ENCODE data around the gene PLK1. TPM values are rescaled to one million over a fixed set of nuclear protein-coding genes. Genes with fewer than 3 reads are reported as not detected.
A peak's percentile ranks its signal among the peaks of the same experiment; 100 is the strongest.

Gene PLK1
- total RNA-seq, 2 donors from 2014 or later, result 76.7 to 118 TPM

- no peak overlapping the region for H3K27ac ChIP-seq (ENCODE audit: low read depth, low read length)
- TF ChIP-seq, protein P1, sequence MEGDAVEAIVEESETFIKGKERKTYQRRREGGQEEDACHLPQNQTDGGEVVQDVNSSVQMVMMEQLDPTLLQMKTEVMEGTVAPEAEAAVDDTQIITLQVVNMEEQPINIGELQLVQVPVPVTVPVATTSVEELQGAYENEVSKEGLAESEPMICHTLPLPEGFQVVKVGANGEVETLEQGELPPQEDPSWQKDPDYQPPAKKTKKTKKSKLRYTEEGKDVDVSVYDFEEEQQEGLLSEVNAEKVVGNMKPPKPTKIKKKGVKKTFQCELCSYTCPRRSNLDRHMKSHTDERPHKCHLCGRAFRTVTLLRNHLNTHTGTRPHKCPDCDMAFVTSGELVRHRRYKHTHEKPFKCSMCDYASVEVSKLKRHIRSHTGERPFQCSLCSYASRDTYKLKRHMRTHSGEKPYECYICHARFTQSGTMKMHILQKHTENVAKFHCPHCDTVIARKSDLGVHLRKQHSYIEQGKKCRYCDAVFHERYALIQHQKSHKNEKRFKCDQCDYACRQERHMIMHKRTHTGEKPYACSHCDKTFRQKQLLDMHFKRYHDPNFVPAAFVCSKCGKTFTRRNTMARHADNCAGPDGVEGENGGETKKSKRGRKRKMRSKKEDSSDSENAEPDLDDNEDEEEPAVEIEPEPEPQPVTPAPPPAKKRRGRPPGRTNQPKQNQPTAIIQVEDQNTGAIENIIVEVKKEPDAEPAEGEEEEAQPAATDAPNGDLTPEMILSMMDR (conservative IDR thresholded peaks at IDR 0.05), result no peak
- WGBS, 2 experiments (ENCODE audit: insufficient coverage in 1 of 2, insufficient read length in 1 of 2), result 87 to 95% methylated on average over 4 of the region's 4 CpGs
- Mint-ChIP-seq H3K9me3 (no peaks in the 10 kb centered on the region), H3K27ac (peak overlapping the region; percentile 66), H3K4me3 (peak overlapping the region; percentile 57), H3K36me3 (ENCODE audit: low read depth) (peaks cover 23% of the 10 kb centered on the region), H3K4me1 (peaks cover 9% of the 10 kb centered on the region), H3K27me3 (ENCODE audit: insufficient read depth) (peaks cover 1% of the 10 kb centered on the region)
- H3K4me3 ChIP-seq (ENCODE audit: low read length), result peak overlapping the region; percentile 64
- no peaks in the 10 kb centered on the region for H3K4me1 ChIP-seq (ENCODE audit: control insufficient read depth, insufficient read depth, low read length)
- no peak overlapping the region for H3K9ac ChIP-seq (ENCODE audit: extremely low read depth, low read length, poor library complexity, severe bottlenecking)
- H3K36me3 ChIP-seq (ENCODE audit: control insufficient read depth, insufficient read depth, low read length), result peaks cover 25% of the 10 kb centered on the region
- no peaks in the 10 kb centered on the region for H3K9me3 ChIP-seq (ENCODE audit: control insufficient read depth, low read length)
- no peak for DNase-seq
- H3K27me3 ChIP-seq (ENCODE audit: control insufficient read depth, insufficient read depth, low read length, poor library complexity, severe bottlenecking), result no peaks in the 10 kb centered on the region
These were observed 15.6 kb downstream of the PLK1 start for GRCh38 chr16:23694265-23694643.

DNA sequence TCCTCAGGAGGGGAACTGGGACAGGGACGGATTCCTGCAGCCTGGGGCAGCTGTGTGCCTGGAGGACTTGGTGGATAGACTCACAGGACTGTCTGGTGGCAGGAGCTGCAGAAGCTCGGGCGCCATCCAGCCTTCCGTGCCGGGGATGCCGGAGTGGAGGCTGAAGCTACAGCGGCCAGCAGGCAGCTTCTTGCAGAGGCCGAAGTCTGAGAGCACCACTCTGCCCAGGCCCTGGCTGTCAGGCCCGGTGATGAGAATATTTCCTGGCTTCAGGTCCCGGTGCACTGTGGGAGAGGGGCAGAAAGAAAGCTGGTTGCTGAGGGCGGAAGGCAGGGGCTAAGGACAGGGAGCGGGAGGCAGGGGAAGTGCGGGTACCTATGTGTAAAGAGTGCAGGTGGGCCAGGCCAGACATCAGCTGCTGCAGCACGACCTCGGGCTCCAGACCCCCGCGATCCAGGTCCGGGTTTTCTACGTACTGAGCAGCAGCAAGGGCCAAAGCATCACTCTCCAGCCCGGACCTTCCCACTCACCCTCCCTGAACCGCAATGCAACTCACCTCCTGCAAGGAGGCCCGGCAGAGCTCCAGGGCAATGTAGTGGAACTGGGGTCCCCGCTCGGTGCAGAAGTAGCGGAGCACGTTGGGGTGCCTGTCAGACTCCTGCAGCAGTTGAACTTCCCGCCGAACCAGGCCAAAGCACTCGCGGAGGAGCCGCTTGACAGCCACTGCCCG lies 16.1 kb downstream of the PLK1 start:
- peaks cover 19% of the 10 kb centered on the region for H3K36me3 ChIP-seq (ENCODE audit: control insufficient read depth, insufficient read depth, low read length)
- TF ChIP-seq, protein P1 (conservative IDR thresholded peaks at IDR 0.05), result no peak
- peaks cover 1% of the 10 kb centered on the region for H3K27me3 Mint-ChIP-seq (ENCODE audit: insufficient read depth)
- peak overlapping the region; percentile 22 for H3K27ac ChIP-seq (ENCODE audit: low read depth, low read length)
- peaks cover 17% of the 10 kb centered on the region for H3K36me3 Mint-ChIP-seq (ENCODE audit: low read depth)
- H3K27me3 ChIP-seq (ENCODE audit: control insufficient read depth, insufficient read depth, low read length, poor library complexity, severe bottlenecking), result no peaks in the 10 kb centered on the region
- peaks cover 9% of the 10 kb centered on the region for H3K4me1 Mint-ChIP-seq
- H3K4me3 ChIP-seq (ENCODE audit: low read length), result peak overlapping the region; percentile 64
- no peak overlapping the region for H3K9ac ChIP-seq (ENCODE audit: extremely low read depth, low read length, poor library complexity, severe bottlenecking)
- no peaks in the 10 kb centered on the region for H3K9me3 ChIP-seq (ENCODE audit: control insufficient read depth, low read length)
- H3K27ac Mint-ChIP-seq, result peak overlapping the region; percentile 66
- no peaks in the 10 kb centered on the region for H3K9me3 Mint-ChIP-seq
- no peaks in the 10 kb centered on the region for H3K4me1 ChIP-seq (ENCODE audit: control insufficient read depth, insufficient read depth, low read length)
- WGBS, 2 experiments (ENCODE audit: insufficient coverage in 1 of 2, insufficient read length in 1 of 2), result 32 to 46% methylated on average over 12 to 32 of the region's 32 CpGs
- H3K4me3 Mint-ChIP-seq, result peak overlapping the region; percentile 57
- DNase-seq, result peak; percentile 95

GRCh38 chr16:23695756-23696155 lies 17.1 kb downstream of the PLK1 start:
- H3K27ac ChIP-seq (ENCODE audit: low read depth, low read length), result no peak overlapping the region
- H3K27me3 Mint-ChIP-seq (ENCODE audit: insufficient read depth), result peaks cover 1% of the 10 kb centered on the region
- H3K4me1 Mint-ChIP-seq, result peaks cover 13% of the 10 kb centered on the region
- H3K36me3 Mint-ChIP-seq (ENCODE audit: low read depth), result peaks cover 9% of the 10 kb centered on the region
- TF ChIP-seq, protein P1 (conservative IDR thresholded peaks at IDR 0.05), result no peak
- H3K4me3 Mint-ChIP-seq, result no peak overlapping the region
- no peaks in the 10 kb centered on the region for H3K9me3 Mint-ChIP-seq
- no peaks in the 10 kb centered on the region for H3K9me3 ChIP-seq (ENCODE audit: control insufficient read depth, low read length)
- H3K4me1 ChIP-seq (ENCODE audit: control insufficient read depth, insufficient read depth, low read length), result no peaks in the 10 kb centered on the region
- H3K27me3 ChIP-seq (ENCODE audit: control insufficient read depth, insufficient read depth, low read length, poor library complexity, severe bottlenecking), result no peaks in the 10 kb centered on the region
- WGBS, 2 experiments (ENCODE audit: insufficient coverage in 1 of 2, insufficient read length in 1 of 2), result 78 to 91% methylated on average over 3 to 11 of the region's 11 CpGs
- H3K27ac Mint-ChIP-seq, result no peak overlapping the region
- no peak overlapping the region for H3K9ac ChIP-seq (ENCODE audit: extremely low read depth, low read length, poor library complexity, severe bottlenecking)
- peaks cover 10% of the 10 kb centered on the region for H3K36me3 ChIP-seq (ENCODE audit: control insufficient read depth, insufficient read depth, low read length)
- H3K4me3 ChIP-seq (ENCODE audit: low read length), result no peak overlapping the region
- DNase-seq, result no peak
